Transverse colon (tissue), 4 donors: ENCODE data around the gene MC1R. TPM values are rescaled to one million over a fixed set of nuclear protein-coding genes. Genes with fewer than 3 reads are reported as not detected.
"Not testable (repeated sequence)": the region's sequence is repeated elsewhere in the genome, so short reads cannot be mapped to it uniquely, and the experiment has no call there.

Experiments used
- DNase-seq: peaks from one replicate; pipeline ENCODE4 v3.0.0-alpha.2; 2019
- H3K27ac ChIP-seq, 4 donors: fragments of 200-600 bp; sonication (generic); 2 replicates each; pipeline ENCODE4 v1.5.1; 2016 to 2018; ENCODE audit warnings: inconsistent platforms in 4 of 4
- H3K27me3 ChIP-seq: fragments of 200-600 bp; sonication (generic); 2 replicates; pipeline ENCODE4 v1.5.1; 2017; ENCODE audit warnings: inconsistent platforms
- H3K36me3 ChIP-seq, 4 donors: fragments of 200-600 bp; sonication (generic); 2 replicates each; pipeline ENCODE4 v1.5.1; 2017 to 2019; ENCODE audit warnings: inconsistent platforms in 4 of 4
- H3K4me1 ChIP-seq, 4 donors: fragments of 200-600 bp; sonication (generic); 2 replicates each; pipeline ENCODE4 v1.5.1; 2017 to 2020; ENCODE audit warnings: inconsistent platforms in 4 of 4
- H3K4me3 ChIP-seq, 4 donors: fragments of 200-600 bp; sonication (generic); 1 replicate in 1 of 4; 2 replicates in 3 of 4; pipeline versions ENCODE4 v1.5.1 to v1.6.1; 2017 to 2019; ENCODE audit warnings: inconsistent platforms in 4 of 4
- H3K9me3 ChIP-seq, 2 donors: fragments of 200-600 bp; sonication (generic); 2 replicates each; pipeline ENCODE4 v1.5.1; 2017 to 2019; ENCODE audit warnings: inconsistent platforms in 2 of 2
- CTCF ChIP-seq, 5 experiments: fragments of 200-600 bp in 3 of 5; fragments of 450-650 bp in 2 of 5; sonication (generic) in 3 of 5; IDR thresholded peaks; 1 replicate in 2 of 5; 2 replicates in 3 of 5; pipeline ENCODE4 v1.5.1; 2016 to 2017; ENCODE audit warnings: antibody characterized with exemption in 5 of 5, inconsistent platforms in 3 of 5, mild to moderate bottlenecking in 2 of 5, moderate library complexity in 1 of 5
- EP300 ChIP-seq: sonication (generic); formaldehyde crosslinking; IDR thresholded peaks from one replicate; pipeline ENCODE4 v1.6.1; 2017; ENCODE audit warnings: antibody characterized with exemption, low read depth
- POLR2A ChIP-seq: fragments of 450-650 bp; IDR thresholded peaks from one replicate; pipeline ENCODE4 v1.6.1; 2016; ENCODE audit warnings: antibody characterized with exemption, mild to moderate bottlenecking, moderate library complexity
- POLR2AphosphoS5 ChIP-seq, 3 donors: sonication (generic); formaldehyde crosslinking; IDR thresholded peaks; one replicate each; pipeline ENCODE4 v1.6.1; 2016; ENCODE audit warnings: antibody characterized with exemption in 3 of 3
- WGBS, 2 donors: methylation state at CpG; one replicate each; pipeline ENCODE4 v1.1.5; 2018; ENCODE audit warnings: low coverage in 1 of 2; 5-methylcytosine and 5-hydroxymethylcytosine counted together
- in situ Hi-C, 4 donors: fragments of 200-750 bp; cut with MboI; loops; one replicate each; pipeline versions ENCODE4 v1.15.0 to v1.15.1; 2017; ENCODE audit warnings: low sequenced_read_pairs in 3 of 4, low pct_ligation_motif_present in 1 of 4, low pct_unique_long_range_greater_than_20kb in 1 of 4
- intact Hi-C: fragments of 100-400 bp; cut with DNase I; formaldehyde crosslinking; loops from one replicate; pipeline ENCODE4 v1.15.1; 2023; ENCODE audit warnings: low total_unique reads
- total RNA-seq, 4 donors: library from RNA; depleted of rRNA; stranded (reverse); fragments of >200 nt; gene quantifications; one replicate each; pipeline ENCODE4 v1.1.0, GENCODE V29; 2016

MC1R gene
- total RNA-seq, 4 donors from 2014 or later: 2.9 to 7.2 (median 6.7) TPM

- H3K27me3 ChIP-seq: peaks cover 83% of the 10 kb centered on the region
- no peaks in the 10 kb centered on the region for H3K36me3 ChIP-seq
These were observed 6.3 kb downstream of the MC1R start for GRCh38 chr16:89924925-89925307.

GRCh38 chr16:89925596-89926079 lies 7.0 kb downstream of the MC1R start:
- TF ChIP-seq POLR2A (no peak), EP300 (no peak), POLR2AphosphoS5 (IDR thresholded peaks at IDR 0.05) (no peak), CTCF (IDR thresholded peaks at IDR 0.05) (no peak)
- WGBS, 2 donors: 3% methylated on average over 34 of the region's 42 CpGs; no CpG with 5 or more reads in 1 of the 2 donors
- in situ Hi-C loops: no loop called here
- H3K4me1 ChIP-seq: peaks cover 10 to 54% (median 47%) of the 10 kb centered on the region in 4 donors
- H3K27me3 ChIP-seq: peaks cover 78% of the 10 kb centered on the region
- H3K27ac ChIP-seq: no peak overlapping the region
- intact Hi-C loops: no loop called here
- no peak for DNase-seq
- H3K4me3 ChIP-seq: peak overlapping the region; percentile 6 to 68 (median 34)
- H3K9me3 ChIP-seq: no peaks in the 10 kb centered on the region
- H3K36me3 ChIP-seq: no peaks in the 10 kb centered on the region

More at GRCh38 chr16:89924925-89925307, 6.3 kb downstream of the MC1R start:
- H3K27ac ChIP-seq: no peak overlapping the region
- H3K4me1 ChIP-seq: peaks cover 10 to 59% (median 47%) of the 10 kb centered on the region in 4 donors
- no peak for DNase-seq
- no peaks in the 10 kb centered on the region for H3K9me3 ChIP-seq
- TF ChIP-seq POLR2AphosphoS5 (IDR thresholded peaks at IDR 0.05): no peak
- no peak for TF ChIP-seq POLR2A
- no peak for TF ChIP-seq EP300
- TF ChIP-seq CTCF (IDR thresholded peaks at IDR 0.05): no peak
- in situ Hi-C loops (no loop called here), intact Hi-C loops (no loop called here)
- 21 to 39% methylated on average over 3 of the region's 4 CpGs for WGBS, 2 donors
- H3K4me3 ChIP-seq: no peak overlapping the region

DNA sequence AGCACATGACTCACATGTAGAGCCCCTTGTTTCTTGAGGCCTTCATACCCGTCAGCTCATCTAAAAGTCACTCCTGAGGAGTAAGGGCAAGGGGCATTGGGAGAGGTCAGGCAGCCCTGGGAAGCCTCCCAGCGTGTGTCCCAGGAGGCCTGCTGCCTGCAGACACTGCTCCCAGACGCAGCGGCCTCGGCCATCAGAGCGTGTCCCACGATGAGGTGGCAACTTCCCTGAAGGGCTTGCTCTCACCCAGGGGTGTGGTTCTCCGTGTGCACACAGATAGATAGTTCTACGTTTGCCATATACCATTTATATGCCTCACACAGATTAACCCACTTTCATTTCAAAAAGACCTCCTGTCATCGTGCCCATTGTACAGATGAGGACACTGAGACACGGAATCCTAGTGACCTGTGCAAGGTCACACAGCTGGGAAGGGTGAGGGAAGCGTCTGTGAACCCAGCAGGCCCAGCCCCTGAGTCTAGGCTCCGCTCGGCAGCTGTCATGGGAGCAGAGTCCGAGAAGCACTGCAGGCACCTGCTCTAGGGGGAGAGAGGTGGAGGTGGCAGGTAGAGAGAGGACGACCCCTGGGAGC lies 12.7 kb downstream of the MC1R start:
- no peak overlapping the region for H3K27ac ChIP-seq
- TF ChIP-seq EP300: no peak
- no peak for TF ChIP-seq CTCF (IDR thresholded peaks at IDR 0.05)
- DNase-seq: no peak
- H3K4me3 ChIP-seq: no peak overlapping the region
- no peaks in the 10 kb centered on the region for H3K36me3 ChIP-seq
- no peaks in the 10 kb centered on the region for H3K9me3 ChIP-seq
- peaks cover 1 to 4% (median 4%) of the 10 kb centered on the region in 4 donors for H3K4me1 ChIP-seq
- intact Hi-C loops: no loop called here
- peaks cover 20% of the 10 kb centered on the region for H3K27me3 ChIP-seq
- 80% methylated on average over 1 to 15 of the region's 16 CpGs for WGBS, 2 donors
- in situ Hi-C loops: no loop called here

DNA sequence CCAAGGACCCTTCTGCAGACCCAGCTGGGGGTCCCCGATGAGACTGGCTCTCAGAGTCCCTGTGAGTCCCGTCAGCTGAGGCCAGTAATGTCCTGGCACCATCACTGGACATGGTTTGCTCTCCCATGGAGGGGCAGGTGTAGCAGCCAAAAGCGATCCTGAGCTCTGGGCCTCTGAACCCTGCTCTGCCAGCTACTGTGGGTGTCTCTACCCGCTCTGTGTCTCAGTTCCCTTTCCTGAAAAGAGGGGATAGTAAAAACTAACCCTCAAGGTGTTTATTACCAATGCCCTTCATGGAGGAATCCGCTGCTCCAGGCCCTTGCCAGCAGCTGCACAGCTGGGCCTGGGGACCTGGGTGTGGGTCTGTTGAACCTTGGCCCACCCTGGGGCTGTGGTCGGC lies 13.3 kb downstream of the MC1R start:
- H3K4me1 ChIP-seq: no peaks in the 10 kb centered on the region
- no peak for TF ChIP-seq EP300
- no peak for TF ChIP-seq CTCF (IDR thresholded peaks at IDR 0.05)
- no peak for TF ChIP-seq POLR2A
- no peak for TF ChIP-seq POLR2AphosphoS5 (IDR thresholded peaks at IDR 0.05)
- no peak overlapping the region for H3K4me3 ChIP-seq
- intact Hi-C loops (no loop called here), in situ Hi-C loops (no loop called here)
- no peak for DNase-seq
- H3K27me3 ChIP-seq: peaks cover 15% of the 10 kb centered on the region
- no peaks in the 10 kb centered on the region for H3K9me3 ChIP-seq
- H3K36me3 ChIP-seq: no peaks in the 10 kb centered on the region
- 84% methylated on average over 6 of the region's 6 CpGs; no CpG with 5 or more reads in 1 of the 2 donors for WGBS, 2 donors
- H3K27ac ChIP-seq: no peak overlapping the region

- in situ Hi-C loops, H3K27me3 ChIP-seq, H3K27ac ChIP-seq, intact Hi-C loops, H3K36me3 ChIP-seq, H3K9me3 ChIP-seq, H3K4me3 ChIP-seq, H3K4me1 ChIP-seq, DNase-seq: not testable (repeated sequence)
- whole genome bisulfite sequencing, 2 donors: 97% methylated on average over 4 of the region's 29 CpGs; no CpG with 5 or more reads in 1 of the 2 donors
These were observed 15.4 kb downstream of the MC1R start for GRCh38 chr16:89934019-89934418.
